Pancreas (tissue), 10 donors: ENCODE measurements around the gene RASAL3. TPM values are rescaled to one million over a fixed set of nuclear protein-coding genes. Genes with fewer than 3 reads are reported as not detected.

Experiments used
- ATAC-seq, 4 donors: fragments of 200-7000 bp; cut with Tn5 transposase; one replicate each; pipeline versions ENCODE4 v1.8.0 to v1.9.1; 2020; ENCODE audit warnings: mild to moderate bottlenecking in 4 of 4, moderate library complexity in 4 of 4
- DNase-seq, 6 donors: peaks; one replicate each; pipeline ENCODE4 v3.0.0-alpha.2; 2020
- FAIRE-seq: peaks from 2 replicates; lab custom pipeline; 2012; peaks lifted over from hg19 to GRCh38; lab: Jason Lieb, UNC
- H3K27ac ChIP-seq, 4 donors: fragments of 200-600 bp; sonication (generic); 1 replicate in 3 of 4; 2 replicates in 1 of 4; pipeline versions ENCODE4 v1.5.0 to v1.8.0; 2020
- H3K27me3 ChIP-seq, 4 donors: fragments of 200-600 bp; one replicate each; pipeline ENCODE4 v1.8.0; 2021
- H3K36me3 ChIP-seq, 3 donors: fragments of 200-600 bp; sonication (generic) in 1 of 3; one replicate each; pipeline versions ENCODE4 v1.5.0 to v1.8.0; 2020 to 2021
- H3K4me1 ChIP-seq, 3 donors: fragments of 200-600 bp; one replicate each; pipeline ENCODE4 v1.8.0; 2021
- H3K4me3 ChIP-seq, 4 donors: fragments of 200-600 bp; sonication (generic) in 2 of 4; one replicate each; pipeline versions ENCODE4 v1.5.0 to v1.8.0; 2020 to 2021
- H3K9me3 ChIP-seq, 4 donors: fragments of 200-600 bp; one replicate each; pipeline ENCODE4 v1.8.0; 2021
- WGBS, 2 donors: extraction: QIAGEN DNeasy Blood & Tissue Kit; methylation state at CpG; one replicate each; pipeline ENCODE4 v1.1.7; 2013; 5-methylcytosine and 5-hydroxymethylcytosine counted together
- intact Hi-C, 3 donors: fragments of 100-400 bp; cut with DNase I; formaldehyde crosslinking; loops; one replicate each; pipeline versions ENCODE4 v1.11.1 to v1.14.2; 2022
- polyA plus RNA-seq, 2 donors: library from polyadenylated mRNA; stranded (reverse); fragments of 200-250 nt; gene quantifications; one replicate each; pipeline ENCODE4 v1.2.3, GENCODE V29; 2013
- total RNA-seq, 6 donors: library from RNA; stranded (reverse); fragmentation: NEBNext Ultra II Directional in 4 of 6; extraction: Animal tissue kit (Norgen Biotek cat#: 25700) in 4 of 6; gene quantifications; one replicate each; pipeline versions ENCODE4 v1.2.1 to v1.2.4, GENCODE V29; 2021 to 2023
- TF ChIP-seq, protein P1 (sequence below), 4 donors: fragments of 200-600 bp; sonication (generic) in 3 of 4; IDR thresholded peaks; one replicate each; pipeline versions ENCODE4 v1.5.0 to v1.8.0; 2021; ENCODE audit warnings: antibody characterized with exemption in 4 of 4
- donor health status: healthy with polysubstance abuse.
- donor health status: DM: no; HTN: no; CAD: no; lungs with moderate emphysema.
- donor health status: DM: no; HTN: no; CAD: no.
- donor health status: control.
- donor health status: control.
- donor health status: Bipolar disorder and iron deficiency.
- donor health status: DM: yes; HTN: yes; CAD: no.
- donor health status: DM: no; HTN: no; CAD: no.
- donor health status: DM: no; HTN: no; CAD: no.
- donor health status: DM: yes; HTN: yes; CAD: no.

The RASAL3 gene
- total and polyA plus RNA-seq, 8 donors: 0.83 to 7.5 (median 1.7) TPM

- WGBS, 2 donors: 4 to 7% methylated on average over 21 to 43 of the region's 43 CpGs
- TF ChIP-seq, protein P1, sequence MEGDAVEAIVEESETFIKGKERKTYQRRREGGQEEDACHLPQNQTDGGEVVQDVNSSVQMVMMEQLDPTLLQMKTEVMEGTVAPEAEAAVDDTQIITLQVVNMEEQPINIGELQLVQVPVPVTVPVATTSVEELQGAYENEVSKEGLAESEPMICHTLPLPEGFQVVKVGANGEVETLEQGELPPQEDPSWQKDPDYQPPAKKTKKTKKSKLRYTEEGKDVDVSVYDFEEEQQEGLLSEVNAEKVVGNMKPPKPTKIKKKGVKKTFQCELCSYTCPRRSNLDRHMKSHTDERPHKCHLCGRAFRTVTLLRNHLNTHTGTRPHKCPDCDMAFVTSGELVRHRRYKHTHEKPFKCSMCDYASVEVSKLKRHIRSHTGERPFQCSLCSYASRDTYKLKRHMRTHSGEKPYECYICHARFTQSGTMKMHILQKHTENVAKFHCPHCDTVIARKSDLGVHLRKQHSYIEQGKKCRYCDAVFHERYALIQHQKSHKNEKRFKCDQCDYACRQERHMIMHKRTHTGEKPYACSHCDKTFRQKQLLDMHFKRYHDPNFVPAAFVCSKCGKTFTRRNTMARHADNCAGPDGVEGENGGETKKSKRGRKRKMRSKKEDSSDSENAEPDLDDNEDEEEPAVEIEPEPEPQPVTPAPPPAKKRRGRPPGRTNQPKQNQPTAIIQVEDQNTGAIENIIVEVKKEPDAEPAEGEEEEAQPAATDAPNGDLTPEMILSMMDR (IDR thresholded peaks at IDR 0.05): no peak
- H3K27me3 ChIP-seq: no peaks in the 10 kb centered on the region
- no peak for ATAC-seq
- peak in 3 of 6 donors; percentile 42 to 80 (median 70) for DNase-seq
- intact Hi-C loops: no loop called here
- peak overlapping the region in 2 of 4 donors; percentile 10 to 17 for H3K27ac ChIP-seq
- H3K9me3 ChIP-seq: no peaks in the 10 kb centered on the region
- H3K4me1 ChIP-seq: peaks cover 0 to 11% (median 10%) of the 10 kb centered on the region in 3 donors
- H3K4me3 ChIP-seq: peak overlapping the region; percentile 59 to 79 (median 74)
- FAIRE-seq: no peak
- H3K36me3 ChIP-seq: no peaks in the 10 kb centered on the region
Observed at GRCh38 chr19:15448778-15449619, 15.3 kb downstream of the RASAL3 start.

GRCh38 chr19:15448044-15448777 lies 16.1 kb downstream of the RASAL3 start:
- intact Hi-C loops: no loop called here
- TF ChIP-seq, protein P1 (IDR thresholded peaks at IDR 0.05): no peak
- Histone ChIP-seq H3K36me3 (no peaks in the 10 kb centered on the region), H3K9me3 (no peaks in the 10 kb centered on the region), H3K27me3 (no peaks in the 10 kb centered on the region), H3K27ac (no peak overlapping the region), H3K4me1 (peaks cover 0 to 6% (median 6%) of the 10 kb centered on the region in 3 donors), H3K4me3 (no peak overlapping the region)
- peak in 2 of 6 donors; percentile 70 to 80 for DNase-seq
- FAIRE-seq: no peak
- 53 to 59% methylated on average over 17 of the region's 17 CpGs for WGBS, 2 donors
- ATAC-seq: no peak

DNA sequence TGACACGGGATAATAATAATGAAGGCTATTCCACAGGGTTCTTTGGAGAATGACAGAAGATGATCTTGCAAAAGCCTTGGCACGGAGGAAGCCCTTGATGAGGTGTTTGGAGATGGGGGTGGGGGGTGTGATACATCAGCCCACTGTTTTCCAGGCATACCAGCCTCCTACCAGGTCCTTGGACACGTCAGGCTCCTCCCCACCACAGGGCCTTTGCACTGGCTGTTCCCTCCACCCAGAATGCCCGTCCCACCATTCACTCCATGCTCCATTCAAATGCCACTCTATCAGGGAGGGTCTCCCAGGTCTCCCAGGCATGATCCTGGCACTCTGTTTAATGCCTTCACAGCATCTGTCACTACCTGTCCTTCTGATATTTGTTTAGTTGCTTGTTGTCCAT lies 17.3 kb downstream of the RASAL3 start:
- no peaks in the 10 kb centered on the region for H3K9me3 ChIP-seq
- DNase-seq (no peak), ATAC-seq (no peak), FAIRE-seq (no peak)
- WGBS, 2 donors: 77 to 89% methylated on average over 4 of the region's 4 CpGs
- intact Hi-C loops: no loop called here
- H3K27me3 ChIP-seq: no peaks in the 10 kb centered on the region
- H3K27ac ChIP-seq: no peak overlapping the region
- no peak overlapping the region for H3K4me3 ChIP-seq
- TF ChIP-seq, protein P1 (IDR thresholded peaks at IDR 0.05): no peak
- H3K36me3 ChIP-seq: no peaks in the 10 kb centered on the region
- no peaks in the 10 kb centered on the region for H3K4me1 ChIP-seq

- no peak for FAIRE-seq
- no peak overlapping the region for H3K27ac ChIP-seq
- ATAC-seq: no peak
- H3K4me1 ChIP-seq: no peaks in the 10 kb centered on the region
- WGBS, 2 donors: 56 to 59% methylated on average over 7 of the region's 7 CpGs
- DNase-seq: no peak
- H3K9me3 ChIP-seq: no peaks in the 10 kb centered on the region
- H3K4me3 ChIP-seq: no peak overlapping the region
- H3K27me3 ChIP-seq: no peaks in the 10 kb centered on the region
- TF ChIP-seq, protein P1 (IDR thresholded peaks at IDR 0.05): no peak
- no peaks in the 10 kb centered on the region for H3K36me3 ChIP-seq
- intact Hi-C loops: no loop called here
Observed at GRCh38 chr19:15445807-15446376, 18.5 kb downstream of the RASAL3 start.
